HG02678 (cell line): Measurements from ENCODE around the gene B4GALT3.
A peak's percentile ranks its signal among the peaks of the same experiment; 100 is the strongest.

Experiments used
- ATAC-seq: cut with Tn5 transposase; IDR thresholded peaks from one replicate; pipeline ENCODE4 v1.9.1; 2021; ENCODE audit warnings: mild to moderate bottlenecking, moderate library complexity; ENCODE audit not compliant: unreplicated experiment

Gene B4GALT3

GRCh38 chr1:161206411-161207140, 29.3 kb upstream of the B4GALT3 start:
- no peak for ATAC-seq

- peak; percentile 97 for ATAC-seq
These were observed 24.8 kb upstream of the B4GALT3 start, which contains the start of gene NDUFS2 for GRCh38 chr1:161201836-161202712. Gene NDUFS2 (plus strand): TSS chr1:161202367. CDS start chr1:161202386, 19 bp downstream.

GRCh38 chr1:161200992-161201835, 23.9 kb upstream of the B4GALT3 start:
- no peak for ATAC-seq

GRCh38 chr1:161200421-161200991, 23.2 kb upstream of the B4GALT3 start:
- no peak for ATAC-seq

- ATAC-seq: no peak
These were observed 22.3 kb upstream of the B4GALT3 start for GRCh38 chr1:161199506-161200139.

- ATAC-seq: no peak
These were observed 21.7 kb upstream of the B4GALT3 start, which contains the start of gene ADAMTS4 for GRCh38 chr1:161198897-161199431. Gene ADAMTS4 (minus strand): TSS chr1:161199054. CDS start chr1:161198627, 427 bp downstream.

- ATAC-seq: no peak
These were observed 21.0 kb upstream of the B4GALT3 start for GRCh38 chr1:161198194-161198896.

- no peak for ATAC-seq
These were observed 20.4 kb upstream of the B4GALT3 start for GRCh38 chr1:161197560-161198193.

GRCh38 chr1:161196521-161197451, 19.5 kb upstream of the B4GALT3 start:
- no peak for ATAC-seq

GRCh38 chr1:161196111-161196510, 18.8 kb upstream of the B4GALT3 start:
- ATAC-seq: no peak

- peak; percentile 66 for ATAC-seq
These were observed 17.9 kb upstream of the B4GALT3 start for GRCh38 chr1:161195171-161195570.

GRCh38 chr1:161193561-161194235, 16.4 kb upstream of the B4GALT3 start:
- no peak for ATAC-seq

- ATAC-seq: peak; percentile 73
These were observed 15.5 kb upstream of the B4GALT3 start for GRCh38 chr1:161192476-161193465.

GRCh38 chr1:161191971-161192370, 14.7 kb upstream of the B4GALT3 start:
- no peak for ATAC-seq

- ATAC-seq: no peak
These were observed 13.7 kb upstream of the B4GALT3 start for GRCh38 chr1:161190962-161191521.

GRCh38 chr1:161189036-161189435, 11.7 kb upstream of the B4GALT3 start:
- ATAC-seq: no peak
